ENCODE results near the gene FAM13A.

GRCh38 chr4:88744609-88745008, 312.4 kb downstream of the FAM13A start:
- TF ChIP-seq CTCF (IDR thresholded peaks at IDR 0.05) (no peak), EZH2 (IDR thresholded peaks at IDR 0.05; ENCODE audit: borderline replicate concordance, insufficient read depth, low read depth, low read length, poor library complexity, severe bottlenecking) (no peak)
